Placental pericyte (primary cell): ENCODE measurements around the gene MRPL55. TPM values are rescaled to one million over a fixed set of nuclear protein-coding genes. Genes with fewer than 3 reads are reported as not detected.

ENCODE experiments used
- small RNA-seq: library from RNA; depleted of rRNA; stranded (forward); fragments of <200 nt; gene quantifications from one replicate; pipeline ENCODE3, GENCODE V24; 2012; ENCODE audit warnings: low replicate concordance
- total RNA-seq: library from RNA; depleted of rRNA; stranded (reverse); fragments of >200 nt; gene quantifications from 2 replicates; pipeline ENCODE4 v1.2.3, GENCODE V29; 2012

MRPL55 gene
- 40.3 and 48.5 TPM in 2 replicates for total RNA-seq

DNA sequence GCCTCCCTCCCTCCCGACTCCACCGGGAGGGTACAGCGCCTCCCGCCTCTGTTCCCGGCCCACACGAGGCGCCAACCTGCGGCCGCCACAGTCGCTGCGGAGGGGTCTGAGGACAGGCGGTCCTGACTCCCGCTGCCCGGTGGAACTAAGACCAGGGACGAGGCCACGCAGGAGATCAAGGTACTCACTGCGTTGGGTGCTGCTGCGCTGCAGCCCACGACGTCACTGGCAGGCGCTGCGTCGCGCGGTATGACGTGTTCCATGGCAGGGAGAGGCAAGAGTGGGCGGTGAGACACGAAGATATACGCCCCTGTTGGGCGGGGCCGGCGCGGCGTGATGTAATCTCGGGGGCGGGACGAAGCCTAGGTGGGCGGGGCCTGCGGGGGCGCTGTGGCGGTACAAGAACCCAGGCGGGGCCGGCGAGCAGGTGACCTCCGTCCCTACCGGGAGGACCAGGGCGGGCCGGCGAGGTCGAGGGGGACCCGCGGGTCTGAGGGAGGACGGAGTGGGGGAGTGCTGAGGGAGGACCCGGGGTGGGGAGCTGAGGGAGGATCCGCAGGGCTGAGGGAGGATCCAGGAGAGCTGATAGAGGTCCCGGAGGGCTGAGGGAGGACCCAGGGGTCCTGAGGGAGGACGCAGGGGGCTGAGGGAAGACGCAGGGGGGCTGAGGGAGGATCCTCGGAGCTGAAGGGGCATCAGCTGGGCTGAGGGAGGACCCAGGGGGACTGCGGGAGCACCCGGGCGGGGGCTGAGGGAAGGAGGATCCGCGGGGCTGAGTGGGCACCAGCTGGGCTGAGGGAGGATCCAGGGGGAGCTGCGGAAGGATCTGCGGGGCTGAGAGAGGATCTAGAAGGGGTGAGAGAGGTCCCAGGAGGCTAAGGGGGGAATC is at the start of gene MRPL55:
Gene MRPL55, minus strand, starts transcription at position 227 of the 889 bp plus-strand sequence. CDS start 1,039 bp downstream, outside the sequence.

DNA sequence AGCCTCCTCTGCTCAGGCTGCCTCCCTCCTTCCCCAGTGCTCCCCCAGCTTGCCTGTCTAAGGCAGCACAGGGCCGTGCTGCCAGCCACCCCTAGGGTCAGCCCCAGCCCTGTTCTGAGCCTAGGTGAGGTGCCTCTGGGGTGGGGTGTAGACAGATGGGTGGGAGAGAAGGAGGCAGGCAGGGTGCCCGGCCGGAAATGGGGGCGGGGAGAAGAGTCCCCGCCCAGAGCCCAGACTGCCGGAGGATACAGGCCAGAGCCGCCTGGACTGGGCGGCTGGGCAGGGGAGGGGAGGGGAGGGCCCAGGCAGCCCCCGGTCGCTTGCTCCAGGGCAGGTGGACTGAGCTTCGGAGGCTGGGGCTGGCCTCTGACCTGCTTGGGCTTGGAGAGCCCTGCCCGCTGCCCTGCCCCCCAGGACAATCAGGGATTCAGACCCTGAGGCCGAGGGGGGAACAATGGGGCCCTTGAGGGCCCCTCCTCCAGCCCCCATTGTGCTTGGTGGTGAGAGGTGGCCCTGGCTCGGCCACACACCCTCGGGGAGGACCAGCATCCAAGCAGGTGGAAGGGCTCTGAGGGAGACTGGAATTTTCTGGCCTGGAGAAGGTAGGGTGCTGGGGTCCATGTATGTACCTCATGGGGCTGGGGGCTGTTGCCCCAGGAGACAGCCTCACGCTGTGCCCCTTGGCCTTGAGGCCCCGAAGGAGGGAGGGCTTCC is 40.5 kb upstream of the MRPL55 start, which contains the start of gene GJC2:
Gene GJC2, plus strand, starts transcription at position 525 of the 714 bp plus-strand sequence. CDS start 7,829 bp downstream, outside the sequence.

DNA sequence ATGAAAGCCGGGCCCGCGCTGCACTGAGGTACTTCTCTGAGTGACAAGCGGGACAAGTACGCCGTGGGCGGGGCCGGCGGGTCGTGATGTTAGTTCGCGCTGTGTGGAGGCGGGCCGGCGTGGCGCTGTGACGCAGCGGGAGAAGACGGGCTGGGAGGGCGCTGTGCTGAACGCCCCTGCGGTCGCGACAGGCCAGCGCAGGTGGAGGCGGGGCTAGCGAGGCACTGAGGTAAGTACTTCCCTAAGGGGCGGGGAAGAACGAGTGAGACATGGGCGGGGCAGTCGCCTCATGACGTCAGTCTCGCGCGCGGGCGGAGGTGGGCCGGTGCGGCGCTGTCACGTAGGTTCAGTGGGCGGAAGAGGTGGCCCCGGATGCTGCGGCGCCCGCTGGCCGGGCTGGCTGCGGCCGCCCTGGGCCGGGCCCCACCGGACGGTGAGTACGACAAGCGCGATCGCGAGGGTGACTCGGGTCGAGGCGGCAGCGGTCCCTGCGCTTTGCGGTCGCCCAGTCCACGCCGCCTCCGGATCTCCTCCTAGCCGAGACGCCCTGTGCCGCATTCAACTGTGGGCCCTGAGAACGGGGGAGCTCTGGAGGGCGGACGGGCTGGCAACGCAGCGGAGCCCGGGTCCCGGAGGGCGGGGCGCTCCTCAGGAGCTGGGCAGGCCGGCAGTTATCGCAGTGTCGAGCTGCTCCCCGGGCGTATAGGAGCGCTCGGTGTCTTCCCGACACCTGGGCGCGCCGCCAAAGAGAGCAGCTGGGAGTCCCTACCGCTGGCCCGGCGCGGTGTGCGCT is 31.0 kb upstream of the MRPL55 start, which contains the start of gene GUK1:
Gene GUK1, plus strand, starts transcription at position 349 of the 793 bp plus-strand sequence. Its CDS starts 24 bp downstream, at position 373.

DNA sequence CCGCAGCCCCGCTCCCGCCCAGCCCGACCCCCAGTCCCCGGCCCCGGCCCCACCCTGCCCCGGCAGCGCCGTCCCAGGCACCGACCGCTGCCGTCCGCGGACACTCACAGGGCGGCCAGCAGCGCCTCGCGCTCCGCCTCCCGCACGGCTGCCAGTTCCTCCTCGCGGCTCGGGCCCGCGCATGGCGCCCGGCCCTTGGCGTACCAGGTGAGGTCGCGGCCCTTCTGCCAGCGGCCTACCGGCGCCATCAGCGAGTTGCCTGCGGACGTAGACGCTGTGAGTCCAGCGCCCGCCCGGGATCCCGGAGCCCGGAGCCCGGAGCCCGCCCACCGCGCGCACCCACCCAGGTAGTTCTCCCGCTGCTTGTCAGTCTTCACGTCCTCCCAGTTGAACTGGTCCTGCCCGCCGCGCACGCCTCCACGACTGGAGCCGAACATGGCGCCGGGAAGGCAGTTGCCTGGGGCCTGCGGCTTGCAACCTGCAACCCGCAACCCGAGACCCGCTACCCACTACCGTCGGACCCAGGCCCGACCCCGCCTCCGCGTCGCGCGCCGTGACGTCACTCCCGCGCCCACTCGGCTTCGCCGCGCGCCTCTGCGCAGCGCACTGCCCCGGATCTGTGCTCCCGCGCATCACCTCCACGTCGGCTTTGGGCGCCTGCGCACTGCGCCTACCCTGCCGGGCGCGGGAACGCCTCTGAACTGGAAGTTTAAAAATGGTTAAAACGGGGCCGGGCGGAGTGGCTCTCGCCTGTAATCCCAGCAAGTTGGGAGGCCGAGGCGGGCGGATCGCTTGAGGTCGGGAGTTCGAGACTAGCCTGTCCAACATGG is 6.1 kb downstream of the MRPL55 start, which contains the start of gene C1orf35:
Gene C1orf35, minus strand, starts transcription at position 535 of the 830 bp plus-strand sequence. Its CDS starts 98 bp downstream, at position 437.

DNA sequence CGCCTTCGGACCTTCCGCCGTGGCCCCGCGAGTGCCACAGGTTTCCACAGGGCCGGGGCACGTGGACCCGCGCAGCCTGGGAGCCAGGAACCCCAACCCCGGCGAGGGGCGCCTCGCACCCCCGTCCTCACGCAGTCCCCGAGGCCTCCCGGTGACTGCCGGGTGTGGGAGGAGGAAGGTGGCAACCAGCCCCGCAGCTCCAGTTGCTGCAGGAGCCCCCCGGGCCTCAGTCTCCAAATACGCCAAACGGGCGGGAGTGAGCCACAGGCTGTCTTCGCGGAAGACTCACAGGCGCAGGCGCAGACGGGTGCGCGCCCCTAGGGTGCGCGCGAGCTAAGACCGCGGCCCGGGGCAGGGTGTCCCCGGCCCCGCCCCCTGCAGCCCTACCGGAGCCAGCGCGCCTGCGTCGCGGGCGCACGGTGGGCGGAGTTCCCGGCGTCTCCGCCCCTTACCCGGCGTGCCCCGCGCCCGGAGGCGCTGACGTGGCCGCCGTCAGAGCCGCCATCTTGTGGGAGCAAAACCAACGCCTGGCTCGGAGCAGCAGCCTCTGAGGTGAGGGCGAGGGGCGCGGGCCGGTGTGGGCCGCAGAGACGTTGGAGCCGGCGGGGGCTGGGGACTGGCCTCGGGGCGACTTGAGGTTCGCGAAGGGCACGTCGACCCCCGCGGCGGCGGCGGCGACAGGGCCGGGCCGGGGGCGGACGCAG is 26.7 kb downstream of the MRPL55 start, which contains the start of gene ARF1:
Gene ARF1, plus strand, starts transcription at position 495 of the 704 bp plus-strand sequence. CDS start 14,407 bp downstream, outside the sequence.

Small RNAs within 50 kb of the gene (small RNA-seq; reads per million reads assigned to genes)
- not detected for gene AL359510.1

Other genes starting within 250 kb of the MRPL55 start
- gene WNT9A, start 161.4 kb downstream of the MRPL55 start, total RNA-seq: 0.14 and 0.66 TPM in 2 replicates
- not detected in 2 replicates for gene WNT3A, start 102.3 kb downstream of the MRPL55 start, total RNA-seq
- 477 and 567 TPM in 2 replicates for gene ARF1, start 26.6 kb downstream of the MRPL55 start, total RNA-seq
- gene C1orf35, start 6.0 kb downstream of the MRPL55 start, total RNA-seq: 6.4 and 7.7 TPM in 2 replicates
- 315 and 320 TPM in 2 replicates for gene GUK1, start 31.0 kb upstream of the MRPL55 start, total RNA-seq
- 2.4 and 3.0 TPM in 2 replicates for gene GJC2, start 40.6 kb upstream of the MRPL55 start, total RNA-seq
- gene IBA57, start 56.5 kb upstream of the MRPL55 start, total RNA-seq: 6.8 and 7.9 TPM in 2 replicates
- 6.2 and 14.7 TPM in 2 replicates for gene OBSCN, start 98.7 kb upstream of the MRPL55 start, total RNA-seq